ENCODE measurements around the gene GAR1.
"Not testable (repeated sequence)": the region's sequence is repeated elsewhere in the genome, so short reads cannot be mapped to it uniquely, and the experiment has no call there.

GAR1 gene

DNA sequence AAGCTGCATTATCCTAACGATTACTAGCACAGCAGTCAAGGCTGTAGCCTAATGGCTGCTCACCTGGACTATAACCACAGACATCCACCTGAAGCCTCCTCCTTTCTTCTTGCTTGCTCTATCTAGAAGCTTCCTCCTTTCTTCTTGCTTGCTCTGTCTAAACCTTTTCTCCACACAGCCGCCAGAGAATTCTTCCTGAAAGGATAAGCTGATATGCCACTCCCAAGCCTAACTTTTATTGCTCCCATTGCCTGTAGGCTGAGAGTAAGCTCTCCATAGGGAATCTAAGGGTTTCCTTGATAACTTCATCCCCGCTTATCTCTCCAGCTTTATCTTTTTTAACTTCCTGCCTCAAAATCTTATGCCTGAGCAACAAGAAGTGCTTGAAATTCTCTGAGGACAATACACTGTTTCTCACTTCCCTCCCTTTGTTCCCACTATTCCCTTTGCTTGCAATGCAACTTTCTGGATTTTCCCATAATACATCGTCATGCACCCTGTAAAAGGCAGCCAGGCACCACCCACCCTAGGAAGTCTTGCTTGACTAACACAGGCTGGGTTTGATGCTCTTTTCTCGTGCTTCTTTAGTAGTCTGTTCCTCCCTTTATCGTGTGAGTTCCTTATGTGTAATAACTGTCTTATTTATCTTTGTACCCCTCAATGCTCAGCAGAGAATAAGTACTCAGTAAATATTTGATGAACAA, 31.0 kb downstream of the GAR1 start:
- Histone ChIP-seq H3K27me3 (ENCODE audit: control insufficient read depth, insufficient read depth, low read length) (no peaks in the 10 kb centered on the region), H3K9me3 (replicated peaks; ENCODE audit: low read length) (no peaks in the 10 kb centered on the region), H3K4me3 (ENCODE audit: low read length) (no peak overlapping the region), H3K4me1 (ENCODE audit: control insufficient read depth, insufficient read depth, low read length) (no peaks in the 10 kb centered on the region), H3K9ac (ENCODE audit: low read depth, low read length) (no peak overlapping the region), H3K36me3 (ENCODE audit: insufficient read depth, low read length) (no peaks in the 10 kb centered on the region), H3K4me2 (ENCODE audit: low read length) (no peak overlapping the region)

DNA sequence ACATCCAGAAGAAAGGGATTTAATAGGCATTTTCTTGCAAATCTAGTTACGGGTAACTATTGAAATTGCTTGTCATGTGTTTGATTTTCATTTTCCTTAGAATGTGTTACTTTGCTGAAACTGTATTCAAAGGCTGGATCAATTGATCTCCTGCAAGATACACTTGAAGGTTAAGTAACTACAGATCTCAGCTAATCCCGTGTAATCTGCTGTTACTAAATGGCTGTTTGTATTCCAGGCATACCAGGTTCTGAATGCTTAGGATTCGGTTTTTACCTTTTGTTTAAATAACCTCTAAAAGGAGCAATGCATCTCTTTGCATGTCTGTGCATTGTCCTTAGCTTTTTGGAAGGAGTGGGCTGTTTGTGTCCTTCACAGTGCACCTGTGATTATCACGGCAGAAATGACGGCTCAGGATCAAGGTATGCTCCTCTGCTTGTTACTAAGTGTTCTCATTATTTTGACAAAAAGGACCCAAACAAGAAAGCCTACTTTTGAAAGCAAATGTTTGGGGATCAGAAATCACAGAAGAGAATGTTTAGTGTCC, 32.4 kb downstream of the GAR1 start, which contains the start of gene LRIT3:
TSS of gene LRIT3 (plus strand) at position 212 of the 547 bp plus-strand sequence. CDS start at position 307, 95 bp downstream.
- Histone ChIP-seq H3K9me3 (replicated peaks; ENCODE audit: low read length) (no peaks in the 10 kb centered on the region), H3K36me3 (ENCODE audit: insufficient read depth, low read length) (no peaks in the 10 kb centered on the region), H3K27me3 (ENCODE audit: control insufficient read depth, insufficient read depth, low read length) (no peaks in the 10 kb centered on the region), H3K4me1 (ENCODE audit: control insufficient read depth, insufficient read depth, low read length) (no peaks in the 10 kb centered on the region), H3K4me2 (ENCODE audit: low read length) (no peak within 1 kb of the TSS), H3K9ac (ENCODE audit: low read depth, low read length) (no peak within 1 kb of the TSS), H3K4me3 (ENCODE audit: low read length) (no peak within 1 kb of the TSS)

DNA sequence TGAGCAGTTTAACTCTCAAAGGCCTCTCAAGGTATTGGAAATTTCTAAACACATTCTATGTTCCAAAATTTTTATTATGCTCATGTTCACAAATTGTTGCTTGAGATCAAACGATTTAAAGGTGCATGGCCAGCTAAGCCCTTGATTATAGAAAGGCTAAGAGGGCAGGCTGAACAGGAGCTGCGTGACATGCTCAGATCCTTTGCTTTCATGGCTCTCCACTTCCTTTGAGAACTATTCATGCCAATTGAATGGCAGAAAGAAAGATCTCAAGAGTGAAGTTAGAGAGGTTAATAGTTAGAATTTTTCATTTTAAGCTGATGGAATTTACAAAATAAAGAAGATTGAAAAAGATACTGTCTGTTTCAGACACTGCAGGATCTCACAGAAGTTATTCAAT, 32.9 kb downstream of the GAR1 start:
- Histone ChIP-seq H3K9me3 (replicated peaks; ENCODE audit: low read length) (no peaks in the 10 kb centered on the region), H3K27me3 (ENCODE audit: control insufficient read depth, insufficient read depth, low read length) (no peaks in the 10 kb centered on the region), H3K9ac (ENCODE audit: low read depth, low read length) (no peak overlapping the region), H3K4me3 (ENCODE audit: low read length) (no peak overlapping the region), H3K36me3 (ENCODE audit: insufficient read depth, low read length) (no peaks in the 10 kb centered on the region), H3K4me2 (ENCODE audit: low read length) (no peak overlapping the region), H3K4me1 (ENCODE audit: control insufficient read depth, insufficient read depth, low read length) (no peaks in the 10 kb centered on the region)

DNA sequence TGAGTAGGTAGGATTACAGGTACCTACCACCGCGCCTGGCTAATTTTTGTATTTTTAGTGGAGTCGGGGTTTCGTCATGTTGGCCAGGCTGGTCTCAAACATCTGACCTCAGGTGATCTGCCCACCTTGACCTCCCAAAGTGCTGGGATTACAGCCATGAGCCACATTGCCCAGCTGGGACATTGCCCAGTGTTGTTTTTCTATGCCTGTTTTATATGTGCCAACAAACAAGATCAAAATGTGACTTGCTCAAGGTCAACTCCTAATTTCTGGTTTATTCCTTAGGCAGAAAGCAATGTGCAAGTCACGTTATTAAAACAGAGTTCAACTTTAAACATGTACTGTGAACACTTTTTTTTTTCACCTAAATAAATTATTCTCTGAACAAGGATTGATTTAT, 35.0 kb downstream of the GAR1 start:
- Histone ChIP-seq H3K9ac (ENCODE audit: low read depth, low read length) (no peak overlapping the region), H3K27me3 (ENCODE audit: control insufficient read depth, insufficient read depth, low read length) (no peaks in the 10 kb centered on the region), H3K4me3 (ENCODE audit: low read length) (no peak overlapping the region), H3K36me3 (ENCODE audit: insufficient read depth, low read length) (no peaks in the 10 kb centered on the region), H3K4me2 (ENCODE audit: low read length) (no peak overlapping the region), H3K4me1 (ENCODE audit: control insufficient read depth, insufficient read depth, low read length) (no peaks in the 10 kb centered on the region), H3K9me3 (replicated peaks; ENCODE audit: low read length) (no peaks in the 10 kb centered on the region)

DNA sequence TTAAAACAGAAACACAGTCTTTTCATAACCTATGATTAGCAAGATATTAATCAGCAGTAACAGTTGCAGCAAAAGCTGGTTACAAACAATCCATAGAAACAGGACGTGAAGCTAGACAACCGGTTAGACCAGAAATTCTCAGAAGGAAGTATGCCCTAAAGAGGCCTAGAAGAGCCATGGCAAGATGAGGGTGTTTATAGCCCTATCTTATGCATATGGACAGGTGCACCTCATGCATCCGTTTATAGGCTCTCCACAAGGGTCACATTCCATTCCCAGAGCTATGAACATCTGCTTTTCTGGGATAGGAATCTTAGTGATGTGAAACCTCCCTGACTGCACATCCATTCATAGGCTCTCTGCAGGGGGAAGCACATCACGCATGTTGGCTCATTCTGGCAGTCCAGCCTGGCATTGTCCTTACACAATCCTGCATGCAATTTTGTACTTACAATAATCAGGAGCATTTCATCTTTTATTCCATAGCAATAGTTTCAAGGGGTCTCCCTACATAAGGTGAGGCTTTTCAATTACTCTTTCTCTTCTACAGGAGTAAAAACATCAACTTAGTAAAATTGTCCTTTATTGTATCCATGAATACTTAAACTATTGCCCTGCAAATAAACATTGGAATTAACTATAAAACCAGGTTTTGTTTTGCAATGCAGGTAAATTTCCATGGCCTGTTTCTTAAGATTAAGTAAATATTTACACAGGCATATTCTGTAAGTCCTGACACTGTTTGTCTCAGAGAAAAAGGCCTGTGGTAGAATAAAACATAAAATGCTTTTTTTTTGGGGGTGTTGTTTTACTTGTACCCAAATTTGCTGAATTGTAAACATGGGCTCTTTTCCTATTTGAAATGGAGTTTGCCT, 44.1 kb downstream of the GAR1 start:
- not testable (repeated sequence) for H3K4me3 ChIP-seq (ENCODE audit: low read length); H3K9ac ChIP-seq (ENCODE audit: low read depth, low read length); H3K27me3 ChIP-seq (ENCODE audit: control insufficient read depth, insufficient read depth, low read length); H3K9me3 ChIP-seq (replicated peaks; ENCODE audit: low read length); H3K36me3 ChIP-seq (ENCODE audit: insufficient read depth, low read length); H3K4me2 ChIP-seq (ENCODE audit: low read length); H3K4me1 ChIP-seq (ENCODE audit: control insufficient read depth, insufficient read depth, low read length)

DNA sequence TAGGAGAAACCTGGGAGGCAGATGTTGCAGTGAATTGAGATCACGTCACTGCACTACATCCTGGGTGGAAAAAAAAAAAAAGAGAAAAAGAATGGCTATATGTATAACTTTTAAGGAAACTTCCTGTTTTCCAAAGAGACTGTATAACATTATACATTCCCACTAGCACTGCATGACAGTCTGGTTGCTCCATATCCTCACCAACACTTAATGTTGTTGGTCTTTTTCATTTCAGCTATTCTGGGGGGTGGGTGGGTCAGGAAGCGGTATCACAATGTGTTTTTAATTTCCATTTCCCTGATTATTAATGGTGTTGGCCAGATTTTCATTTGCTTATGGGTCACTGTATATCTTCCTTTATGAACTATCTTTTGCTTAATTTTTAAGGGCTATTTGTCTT, 45.7 kb downstream of the GAR1 start:
- H3K4me1 ChIP-seq (ENCODE audit: control insufficient read depth, insufficient read depth, low read length), result no peaks in the 10 kb centered on the region
- no peaks in the 10 kb centered on the region for H3K36me3 ChIP-seq (ENCODE audit: insufficient read depth, low read length)
- no peak overlapping the region for H3K9ac ChIP-seq (ENCODE audit: low read depth, low read length)
- no peaks in the 10 kb centered on the region for H3K27me3 ChIP-seq (ENCODE audit: control insufficient read depth, insufficient read depth, low read length)
- no peak overlapping the region for H3K4me2 ChIP-seq (ENCODE audit: low read length)
- no peak overlapping the region for H3K4me3 ChIP-seq (ENCODE audit: low read length)
- no peaks in the 10 kb centered on the region for H3K9me3 ChIP-seq (replicated peaks; ENCODE audit: low read length)

DNA sequence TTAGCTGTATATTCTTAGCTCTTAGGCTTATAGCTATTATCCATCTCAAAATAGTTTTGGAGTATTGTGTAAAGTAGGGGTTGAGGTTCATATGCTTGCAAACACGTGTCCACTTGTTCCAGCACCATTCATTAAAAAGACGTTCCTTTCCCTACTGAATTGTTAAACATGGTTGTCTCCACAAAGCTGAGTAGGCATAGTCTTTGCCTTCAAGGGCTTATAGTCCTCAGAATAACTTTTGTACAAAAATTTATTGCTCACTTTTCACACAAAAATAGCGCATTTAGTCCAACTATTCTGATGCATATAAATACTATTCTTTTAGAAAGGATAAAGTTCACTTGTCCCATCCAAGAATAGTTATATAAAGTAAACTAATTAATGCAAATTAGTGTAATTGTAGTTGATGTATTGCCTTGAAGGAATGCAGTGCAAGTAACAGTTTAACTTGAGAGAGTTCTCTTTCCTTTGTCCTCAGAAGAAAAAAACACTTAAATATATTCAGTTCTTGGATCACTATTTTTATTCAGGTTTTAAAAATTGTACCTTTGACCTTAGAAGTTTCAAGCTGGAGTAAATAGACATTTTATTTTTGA, 46.5 kb downstream of the GAR1 start:
- H3K9ac ChIP-seq (ENCODE audit: low read depth, low read length), result no peak overlapping the region
- no peak overlapping the region for H3K4me2 ChIP-seq (ENCODE audit: low read length)
- no peaks in the 10 kb centered on the region for H3K36me3 ChIP-seq (ENCODE audit: insufficient read depth, low read length)
- H3K4me1 ChIP-seq (ENCODE audit: control insufficient read depth, insufficient read depth, low read length), result no peaks in the 10 kb centered on the region
- no peaks in the 10 kb centered on the region for H3K9me3 ChIP-seq (replicated peaks; ENCODE audit: low read length)
- no peak overlapping the region for H3K4me3 ChIP-seq (ENCODE audit: low read length)
- H3K27me3 ChIP-seq (ENCODE audit: control insufficient read depth, insufficient read depth, low read length), result no peaks in the 10 kb centered on the region

DNA sequence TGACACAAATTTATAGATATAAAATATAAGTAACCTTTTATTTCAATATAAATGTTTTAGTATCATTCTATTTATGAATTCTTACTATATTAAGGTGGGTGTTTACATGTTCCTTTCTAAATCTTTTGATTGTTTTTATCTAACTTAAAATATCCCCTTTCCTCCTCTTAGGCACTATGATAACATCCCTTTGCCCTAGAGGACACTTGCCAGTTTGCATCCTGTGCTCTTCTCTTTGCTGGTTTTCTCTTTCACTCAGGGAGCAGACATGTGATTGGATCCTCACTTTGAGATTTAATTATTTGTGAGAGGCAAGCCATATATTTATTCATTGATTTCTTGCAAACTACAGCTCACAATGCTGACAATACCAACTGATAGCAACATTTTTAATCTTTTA, 48.6 kb downstream of the GAR1 start:
- Histone ChIP-seq H3K36me3 (ENCODE audit: insufficient read depth, low read length) (no peaks in the 10 kb centered on the region), H3K27me3 (ENCODE audit: control insufficient read depth, insufficient read depth, low read length) (no peaks in the 10 kb centered on the region), H3K4me2 (ENCODE audit: low read length) (no peak overlapping the region), H3K9ac (ENCODE audit: low read depth, low read length) (no peak overlapping the region), H3K9me3 (replicated peaks; ENCODE audit: low read length) (no peaks in the 10 kb centered on the region), H3K4me3 (ENCODE audit: low read length) (no peak overlapping the region), H3K4me1 (ENCODE audit: control insufficient read depth, insufficient read depth, low read length) (no peaks in the 10 kb centered on the region)

DNA sequence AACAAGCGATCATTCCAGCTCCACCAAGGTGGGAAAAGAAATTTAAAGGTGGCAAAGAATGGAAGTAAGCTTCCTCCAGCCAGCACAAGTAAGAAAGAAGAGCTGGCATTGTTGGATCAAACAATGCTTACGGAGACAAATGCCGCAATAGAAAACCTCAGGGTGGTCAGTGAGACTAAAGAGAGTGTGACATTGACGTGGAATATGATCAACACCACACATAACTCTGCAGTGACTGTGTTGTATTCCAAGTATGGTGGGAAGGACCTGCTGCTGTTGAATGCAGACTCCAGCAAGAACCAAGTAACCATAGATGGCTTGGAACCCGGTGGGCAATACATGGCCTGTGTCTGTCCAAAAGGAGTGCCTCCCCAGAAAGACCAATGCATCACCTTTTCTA, 54.5 kb downstream of the GAR1 start:
- Histone ChIP-seq H3K4me2 (ENCODE audit: low read length) (no peak overlapping the region), H3K9me3 (replicated peaks; ENCODE audit: low read length) (no peaks in the 10 kb centered on the region)

DNA sequence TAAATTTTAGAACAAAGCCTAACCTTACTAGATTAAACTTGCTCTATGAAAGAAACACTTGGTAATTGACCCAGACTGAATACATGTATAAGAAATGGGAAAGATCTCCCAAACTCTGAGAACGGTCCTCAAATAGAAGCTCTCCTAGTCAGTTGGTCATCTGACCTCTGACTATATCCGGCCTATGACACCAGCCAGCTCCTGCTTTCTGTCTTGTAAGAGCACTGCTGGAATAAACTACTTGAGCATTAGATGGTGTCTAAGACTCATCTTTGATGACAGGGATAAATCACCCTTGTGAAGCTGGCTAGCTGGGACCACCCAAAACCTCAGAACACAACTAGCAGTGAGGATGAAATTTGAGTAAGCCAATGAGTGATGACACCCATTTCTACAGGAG, 56.5 kb downstream of the GAR1 start:
- no peak overlapping the region for H3K4me3 ChIP-seq (ENCODE audit: low read length)
- no peaks in the 10 kb centered on the region for H3K36me3 ChIP-seq (ENCODE audit: insufficient read depth, low read length)
- H3K9ac ChIP-seq (ENCODE audit: low read depth, low read length), result no peak overlapping the region
- H3K4me1 ChIP-seq (ENCODE audit: control insufficient read depth, insufficient read depth, low read length), result no peaks in the 10 kb centered on the region
- no peaks in the 10 kb centered on the region for H3K9me3 ChIP-seq (replicated peaks; ENCODE audit: low read length)
- H3K27me3 ChIP-seq (ENCODE audit: control insufficient read depth, insufficient read depth, low read length), result no peaks in the 10 kb centered on the region
- H3K4me2 ChIP-seq (ENCODE audit: low read length), result no peak overlapping the region

More for the DNA sequence above, 54.5 kb downstream of the GAR1 start:
- no peak overlapping the region for H3K9ac ChIP-seq (ENCODE audit: low read depth, low read length)
- H3K36me3 ChIP-seq (ENCODE audit: insufficient read depth, low read length), result no peaks in the 10 kb centered on the region
- H3K4me1 ChIP-seq (ENCODE audit: control insufficient read depth, insufficient read depth, low read length), result no peaks in the 10 kb centered on the region
- H3K27me3 ChIP-seq (ENCODE audit: control insufficient read depth, insufficient read depth, low read length), result no peaks in the 10 kb centered on the region
- no peak overlapping the region for H3K4me3 ChIP-seq (ENCODE audit: low read length)

DNA sequence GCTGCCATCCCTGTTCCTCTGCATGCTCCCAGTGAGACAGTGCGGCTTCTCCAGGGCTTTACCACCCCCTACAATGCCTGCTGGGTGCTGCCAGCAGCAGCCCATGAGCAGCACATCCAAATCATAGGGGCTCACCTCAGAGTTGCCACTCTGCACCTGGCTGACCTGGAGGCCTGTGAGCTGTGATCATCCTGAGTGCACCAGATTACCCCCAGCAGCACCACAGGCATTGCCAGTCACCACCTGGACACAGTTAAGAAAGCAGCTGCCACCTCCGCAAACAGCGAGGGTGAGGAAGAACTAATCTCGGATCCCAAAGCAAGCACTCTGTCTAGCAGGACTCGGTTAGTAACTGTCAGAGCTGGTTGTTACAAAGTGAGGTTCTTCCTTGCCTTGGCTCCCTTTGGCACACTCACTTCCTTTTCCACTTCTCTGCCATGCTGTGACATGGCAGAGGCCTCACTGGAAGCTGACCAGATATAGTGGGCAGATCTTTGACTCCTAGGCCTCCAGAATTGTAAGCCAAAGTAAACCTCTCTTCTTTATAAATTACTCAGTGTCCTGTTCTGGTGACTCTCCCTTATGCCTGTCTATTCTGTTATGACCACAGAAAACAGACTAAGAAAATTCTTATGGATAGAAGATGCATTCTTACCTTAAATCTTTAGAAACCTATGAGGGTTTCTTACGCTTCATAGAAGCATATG, 57.5 kb downstream of the GAR1 start:
- Histone ChIP-seq H3K9me3 (replicated peaks; ENCODE audit: low read length) (no peaks in the 10 kb centered on the region), H3K27me3 (ENCODE audit: control insufficient read depth, insufficient read depth, low read length) (no peaks in the 10 kb centered on the region), H3K4me2 (ENCODE audit: low read length) (no peak overlapping the region), H3K4me3 (ENCODE audit: low read length) (no peak overlapping the region), H3K4me1 (ENCODE audit: control insufficient read depth, insufficient read depth, low read length) (no peaks in the 10 kb centered on the region), H3K36me3 (ENCODE audit: insufficient read depth, low read length) (no peaks in the 10 kb centered on the region), H3K9ac (ENCODE audit: low read depth, low read length) (no peak overlapping the region)
